H1 (cell line): ENCODE measurements around the gene CHST8. TPM values are rescaled to one million over a fixed set of nuclear protein-coding genes. Genes with fewer than 3 reads are reported as not detected.

Experiments
- CTCF ChIA-PET: fragments of 300-600 bp; sonication (Branson Sonifier 250); formaldehyde crosslinking; loops from one replicate; lab custom pipeline; 2021; ENCODE audit not compliant: partially characterized antibody; lab: Charles Lee
- POLR2A ChIA-PET: fragments of 300-600 bp; sonication (Branson Sonifier 250); formaldehyde crosslinking; loops from one replicate; lab custom pipeline; 2021; ENCODE audit warnings: inconsistent platforms; ENCODE audit not compliant: partially characterized antibody; lab: Charles Lee
- DNase-seq, 2 experiments: peaks; one replicate each; pipeline versions ENCODE4 v3.0.0 to v3.0.0-alpha.2; 2010 to 2022; ENCODE audit warnings: low spot score in 2 of 2, low read depth in 1 of 2, mixed read lengths in 1 of 2
- FAIRE-seq: peaks from 2 replicates; lab custom pipeline; 2011; peaks lifted over from hg19 to GRCh38; lab: Jason Lieb, UNC
- H2AFZ ChIP-seq: 2 replicates; pipeline ENCODE4 v1.8.1; 2012; ENCODE audit warnings: low read length, inconsistent platforms
- H2AK5ac ChIP-seq: 2 replicates; pipeline ENCODE4 v1.6.1; 2013; ENCODE audit warnings: low read depth, low read length
- H2BK120ac ChIP-seq: replicated peaks from 2 replicates; pipeline ENCODE3; 2013; ENCODE audit warnings: low read depth, low read length, inconsistent platforms
- H2BK12ac ChIP-seq: 2 replicates; pipeline ENCODE4 v1.6.1; 2013; ENCODE audit warnings: low read depth, low read length
- H2BK15ac ChIP-seq: 2 replicates; pipeline ENCODE4 v1.6.1; 2013; ENCODE audit warnings: low read length
- H2BK20ac ChIP-seq: 2 replicates; pipeline ENCODE4 v1.6.1; 2013; ENCODE audit warnings: low read length
- H2BK5ac ChIP-seq: 2 replicates; pipeline ENCODE4 v1.6.1; 2013; ENCODE audit warnings: low read depth, low read length
- H3K14ac ChIP-seq: 2 replicates; pipeline ENCODE4 v1.6.1; 2013; ENCODE audit warnings: inconsistent platforms; ENCODE audit not compliant: insufficient read length
- H3K18ac ChIP-seq: 2 replicates; pipeline ENCODE4 v1.6.1; 2013; ENCODE audit warnings: low read length; ENCODE audit errors: extremely low read depth
- H3K23ac ChIP-seq: 2 replicates; pipeline ENCODE4 v1.6.1; 2013; ENCODE audit warnings: inconsistent platforms; ENCODE audit not compliant: insufficient read length
- H3K23me2 ChIP-seq: 2 replicates; pipeline ENCODE4 v1.6.1; 2013; ENCODE audit warnings: low read depth, low read length
- H3K27ac ChIP-seq: 2 replicates; pipeline ENCODE4 v1.6.1; 2011; ENCODE audit warnings: low read depth, low read length, inconsistent platforms
- H3K27me3 ChIP-seq, 4 experiments: replicated peaks in 1 of 4; 1 replicate in 1 of 4; 2 replicates in 3 of 4; pipeline versions ENCODE4 v1.6.1 to v1.8.1; 2011 to 2013; ENCODE audit warnings: low read length in 3 of 4, mild to moderate bottlenecking in 3 of 4, inconsistent platforms in 2 of 4, mixed read lengths in 2 of 4, moderate library complexity in 1 of 4; ENCODE audit not compliant: control insufficient read depth in 3 of 4, insufficient read depth in 3 of 4; ENCODE audit errors: extremely low read depth in 1 of 4
- H3K36me3 ChIP-seq, 4 experiments: 2 replicates each; pipeline versions ENCODE4 v1.6.1 to v1.8.1; 2011 to 2013; ENCODE audit warnings: mild to moderate bottlenecking in 4 of 4, low read length in 3 of 4, moderate library complexity in 2 of 4, control low read depth in 1 of 4, inconsistent platforms in 1 of 4; ENCODE audit not compliant: insufficient read depth in 4 of 4, control insufficient read depth in 2 of 4
- H3K4ac ChIP-seq: replicated peaks from 2 replicates; pipeline ENCODE3; 2013; ENCODE audit warnings: low read length, low read depth, mixed read lengths, inconsistent platforms; ENCODE audit not compliant: insufficient read length
- H3K4me1 ChIP-seq, 4 experiments: replicated peaks in 1 of 4; 1 replicate in 1 of 4; 2 replicates in 3 of 4; pipeline versions ENCODE4 v1.6.1 to v1.8.1; 2011 to 2013; ENCODE audit warnings: low read length in 3 of 4, inconsistent platforms in 2 of 4, mixed read lengths in 1 of 4; ENCODE audit not compliant: insufficient read depth in 4 of 4, control insufficient read depth in 3 of 4
- H3K4me2 ChIP-seq, 2 experiments: 2 replicates each; pipeline versions ENCODE4 v1.6.1 to v1.8.1; 2011 to 2013; ENCODE audit warnings: low read depth in 2 of 2, low read length in 2 of 2, control low read depth in 1 of 2, inconsistent platforms in 1 of 2, mild to moderate bottlenecking in 1 of 2; ENCODE audit not compliant: insufficient read depth in 1 of 2
- H3K4me3 ChIP-seq, 4 experiments: fragments of 200-600, 300-600 bp in 1 of 4; sonication (generic), shearing (Covaris generic), sonication (Bioruptor Twin) in 1 of 4; 2 replicates each; pipeline versions ENCODE4 v1.5.1 to v1.8.1; 2011 to 2016; ENCODE audit warnings: low read length in 4 of 4, low read depth in 3 of 4, control low read depth in 2 of 4, inconsistent platforms in 2 of 4, mild to moderate bottlenecking in 2 of 4, mixed read lengths in 1 of 4, moderate library complexity in 1 of 4; ENCODE audit not compliant: insufficient read depth in 2 of 4; ENCODE audit errors: extremely low read depth in 1 of 4
- H3K56ac ChIP-seq: replicated peaks from 2 replicates; pipeline ENCODE3; 2013; ENCODE audit warnings: low read depth, mild to moderate bottlenecking, mixed read lengths, low read length, inconsistent platforms; ENCODE audit not compliant: insufficient read length
- H3K79me1 ChIP-seq: 2 replicates; pipeline ENCODE4 v1.6.1; 2013; ENCODE audit warnings: low read depth, low read length, control low read depth
- H3K79me2 ChIP-seq, 2 experiments: 2 replicates each; pipeline versions ENCODE4 v1.6.1 to v1.8.1; 2012 to 2013; ENCODE audit warnings: low read length in 2 of 2, mild to moderate bottlenecking in 2 of 2, inconsistent platforms in 1 of 2; ENCODE audit not compliant: insufficient read depth in 2 of 2, control insufficient read depth in 1 of 2
- H3K9ac ChIP-seq, 4 experiments: replicated peaks in 1 of 4; 1 replicate in 1 of 4; 2 replicates in 3 of 4; pipeline versions ENCODE4 v1.6.1 to v1.8.1; 2011 to 2013; ENCODE audit warnings: low read depth in 3 of 4, low read length in 3 of 4, control low read depth in 2 of 4, mild to moderate bottlenecking in 2 of 4, moderate library complexity in 2 of 4, inconsistent platforms in 1 of 4; ENCODE audit errors: extremely low read depth in 1 of 4
- H3K9me3 ChIP-seq, 2 experiments: 2 replicates each; pipeline versions ENCODE4 v1.6.1 to v1.8.1; 2012 to 2013; ENCODE audit warnings: mild to moderate bottlenecking in 2 of 2, moderate library complexity in 2 of 2, control low read depth in 1 of 2, inconsistent platforms in 1 of 2, low read depth in 1 of 2, low read length in 1 of 2, mixed read lengths in 1 of 2; ENCODE audit not compliant: insufficient read depth in 2 of 2
- H4K20me1 ChIP-seq, 2 experiments: replicated peaks in 1 of 2; 2 replicates each; pipeline versions ENCODE3 to v1.8.1; 2011 to 2013; ENCODE audit warnings: inconsistent platforms in 2 of 2, low read length in 2 of 2, mild to moderate bottlenecking in 1 of 2; ENCODE audit not compliant: insufficient read depth in 2 of 2, control insufficient read depth in 1 of 2
- H4K5ac ChIP-seq: 2 replicates; pipeline ENCODE4 v1.6.1; 2013; ENCODE audit warnings: low read length, low read depth, mixed read lengths, inconsistent platforms; ENCODE audit not compliant: insufficient read length
- H4K8ac ChIP-seq: 2 replicates; pipeline ENCODE4 v1.8.0; 2013; ENCODE audit warnings: mild to moderate bottlenecking, moderate library complexity, low read length, inconsistent platforms; ENCODE audit not compliant: insufficient read depth; ENCODE audit errors: extremely low read depth
- H4K91ac ChIP-seq: replicated peaks from 2 replicates; pipeline ENCODE3; 2013; ENCODE audit warnings: low read length, mixed read lengths, inconsistent platforms; ENCODE audit not compliant: insufficient read length
- CTCF ChIP-seq, 3 experiments: IDR thresholded peaks; 1 replicate in 2 of 3; 2 replicates in 1 of 3; pipeline versions ENCODE4 v1.5.1 to v1.6.1; 2011; ENCODE audit warnings: low read length in 3 of 3, mild to moderate bottlenecking in 3 of 3, inconsistent platforms in 2 of 3, low read depth in 1 of 3, moderate library complexity in 1 of 3; ENCODE audit not compliant: insufficient read depth in 1 of 3; ENCODE audit errors: control extremely low read depth in 1 of 3
- POLR2A ChIP-seq, 2 experiments: IDR thresholded peaks; 1 replicate in 1 of 2; 2 replicates in 1 of 2; pipeline ENCODE4 v1.6.1; 2011; ENCODE audit warnings: low read depth in 2 of 2, low read length in 2 of 2, mild to moderate bottlenecking in 2 of 2; ENCODE audit errors: control extremely low read depth in 1 of 2
- TCF12 ChIP-seq: IDR thresholded peaks from 2 replicates; pipeline ENCODE4 v1.6.1; 2011; ENCODE audit warnings: low read depth, mild to moderate bottlenecking, low read length
- WGBS, 2 experiments: shearing (Covaris generic) in 1 of 2; methylation state at CpG; one replicate each; pipeline versions ENCODE4 v1.1.6 to v1.1.7; 2013 to 2015; ENCODE audit warnings: low lambda C conversion rate in 2 of 2, mixed read lengths in 2 of 2, inconsistent platforms in 1 of 2, low coverage in 1 of 2, missing lambda C conversion rate in 1 of 2; ENCODE audit not compliant: insufficient replicate concordance in 2 of 2, insufficient coverage in 1 of 2, insufficient read length in 1 of 2; ENCODE audit errors: extremely low coverage in 1 of 2, missing lambda C conversion rate in 1 of 2; 5-methylcytosine and 5-hydroxymethylcytosine counted together
- polyA plus RNA-seq, 7 experiments: library from polyadenylated mRNA; depleted of rRNA in 3 of 7; stranded (reverse) in 5 of 7; unstranded in 2 of 7; fragments of >200 nt in 5 of 7; fragments of 200-250 nt in 2 of 7; gene quantifications; 1 replicate in 5 of 7; 2 replicates in 1 of 7; 4 replicates in 1 of 7; pipeline versions ENCODE4 v1.2.1 to v1.2.3, GENCODE V29; 2011 to 2013; ENCODE audit warnings: missing spikeins in 2 of 7, mixed read lengths in 2 of 7
- total RNA-seq: library from RNA; stranded (reverse); fragmentation: NEBNext Ultra II Directional; extraction: Animal tissue kit (Norgen Biotek cat#: 25700); gene quantifications from 2 replicates; pipeline ENCODE4 v1.2.1, GENCODE V29; 2021

The CHST8 gene
- total and polyA plus RNA-seq, 2 of the 8 experiments (the other 6 are each of a cell fraction or from before 2014, with no cell fraction given) = 10.8 to 28.2 TPM

- TF ChIP-seq TCF12 (no peak), CTCF (IDR thresholded peaks at IDR 0.05; ENCODE audit: control extremely low read depth in 1 of 3, insufficient read depth in 1 of 3, low read depth in 1 of 3, low read length in 3 of 3) (no peak), POLR2A (IDR thresholded peaks at IDR 0.05; ENCODE audit: control extremely low read depth in 1 of 2, low read depth in 2 of 2, low read length in 2 of 2) (no peak)
- Histone ChIP-seq H3K4me3 (no peak overlapping the region), H3K4ac (no peak overlapping the region), H4K5ac (no peak overlapping the region), H2BK15ac (no peak overlapping the region), H3K79me1 (no peaks in the 10 kb centered on the region; the same call in 1 of the 2 replicates), H3K9ac (no peak overlapping the region), H2BK12ac (no peak overlapping the region), H2BK120ac (no peak overlapping the region), H4K91ac (no peak overlapping the region), H3K4me2 (no peak overlapping the region), H2BK5ac (no peak overlapping the region), H3K4me1 (peaks cover 0 to 7% (median 3%) of the 10 kb centered on the region in 4 experiments; a peak in 5 of 7 replicates), H3K18ac (no peak overlapping the region), H4K8ac (no peak overlapping the region), H3K56ac (no peak overlapping the region), H3K79me2 (no peaks in the 10 kb centered on the region), H3K23me2 (no peaks in the 10 kb centered on the region), H3K27ac (no peak overlapping the region), H2AK5ac (no peak overlapping the region), H3K27me3 (no peaks in the 10 kb centered on the region), H3K9me3 (no peaks in the 10 kb centered on the region), H3K23ac (no peak overlapping the region), H3K36me3 (no peaks in the 10 kb centered on the region), H2BK20ac (no peak overlapping the region), H3K14ac (no peak overlapping the region), H2AFZ (no peak overlapping the region), H4K20me1 (peaks cover 0 to 3% of the 10 kb centered on the region in 2 experiments)
- POLR2A ChIA-PET = no interaction called here
- CTCF ChIA-PET = interaction anchor here (1.0 kb wide), 1 partner anchor 276 kb away, joined by 8 read pairs; no protein-coding TSS in a partner anchor
- WGBS, 2 experiments = 82% methylated on average over 10 of the region's 10 CpGs; no CpG with 5 or more reads in 1 of the 2 experiments
- DNase-seq (no peak), FAIRE-seq (no peak)
Observed at GRCh38 chr19:33706631-33707030, 84.9 kb downstream of the CHST8 start.
